NCI-H345 (cell line): Measurements from ENCODE around the gene RPTOR.

ENCODE experiments used
- DNase-seq: peaks from one replicate; lab custom pipeline; 2025; lab: John Stamatoyannopoulos, UW

The RPTOR gene

GRCh38 chr17:80961541-80962330, 417.1 kb downstream of the RPTOR start:
- DNase-seq, result no peak

- no peak for DNase-seq
Measured at GRCh38 chr17:80962356-80963329, 418.0 kb downstream of the RPTOR start.

GRCh38 chr17:80963812-80964543, 419.3 kb downstream of the RPTOR start:
- DNase-seq, result no peak

- DNase-seq, result no peak
Measured at GRCh38 chr17:80964544-80964856, 419.9 kb downstream of the RPTOR start.

GRCh38 chr17:80964859-80965580, 420.4 kb downstream of the RPTOR start:
- no peak for DNase-seq

GRCh38 chr17:80965606-80966005, 421.0 kb downstream of the RPTOR start:
- DNase-seq, result no peak

- no peak for DNase-seq
Measured at GRCh38 chr17:80967404-80967872, 422.8 kb downstream of the RPTOR start.

- peak; percentile 64 for DNase-seq
Measured at GRCh38 chr17:80968602-80969029, 424.0 kb downstream of the RPTOR start.

GRCh38 chr17:80969030-80969673, 424.5 kb downstream of the RPTOR start:
- DNase-seq, result no peak

- no peak for DNase-seq
Measured at GRCh38 chr17:80969674-80970043, 425.0 kb downstream of the RPTOR start.

GRCh38 chr17:80970044-80970761, 425.6 kb downstream of the RPTOR start:
- no peak for DNase-seq

GRCh38 chr17:80970762-80971703, 426.4 kb downstream of the RPTOR start:
- no peak for DNase-seq

- no peak for DNase-seq
Measured at GRCh38 chr17:80971704-80972304, 427.2 kb downstream of the RPTOR start.

- no peak for DNase-seq
Measured at GRCh38 chr17:80976701-80977100, 432.1 kb downstream of the RPTOR start.

GRCh38 chr17:80977172-80977571, 432.5 kb downstream of the RPTOR start:
- DNase-seq, result no peak

GRCh38 chr17:80978499-80979497, 434.2 kb downstream of the RPTOR start:
- DNase-seq, result no peak

- no peak for DNase-seq
Measured at GRCh38 chr17:80979547-80980378, 435.1 kb downstream of the RPTOR start.
